Stimulated activated CD4-positive, alpha-beta T cell treated with anti-CD3 and anti-CD28 coated beads, Interleukin-12 subunit alpha, Interleukin-12 subunit beta, amount 100 ng/mL, for 48 hours (primary cell): ENCODE measurements around the gene PHRF1.

Experiments used
- DNase-seq, 3 donors: peaks; one replicate each; pipeline ENCODE4 v3.0.0-alpha.2; 2020; ENCODE audit warnings: low read depth in 2 of 3, low spot score in 1 of 3

The PHRF1 gene

DNA sequence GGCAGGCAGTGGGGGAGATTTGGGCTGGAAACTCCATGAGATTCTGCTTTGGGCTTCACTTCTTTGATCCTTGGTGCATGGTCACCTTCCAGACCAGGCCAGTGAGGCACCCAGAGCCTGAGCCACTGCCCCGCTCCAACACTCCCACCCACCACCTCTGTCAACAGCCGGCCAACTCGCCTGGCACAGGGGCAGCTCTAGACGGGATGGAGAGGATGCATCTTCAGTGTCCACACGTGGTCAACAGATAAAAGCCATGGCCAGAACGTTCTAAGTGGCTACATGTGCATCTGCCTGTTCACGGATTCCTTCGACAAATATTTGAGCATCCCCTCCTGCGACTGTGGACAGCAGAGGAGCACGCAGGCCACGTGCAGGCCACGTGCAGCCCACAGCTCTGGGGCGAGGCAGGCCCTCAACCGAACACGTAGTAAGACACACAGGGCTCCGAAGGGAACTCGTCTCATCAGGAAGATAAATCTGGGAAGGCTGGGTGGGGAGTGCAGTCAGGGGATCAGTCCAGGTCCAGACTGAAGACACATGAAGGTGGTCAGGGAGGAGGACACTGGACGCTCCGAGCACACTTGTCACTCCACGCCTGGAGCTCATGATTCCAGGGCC lies 37.7 kb upstream of the PHRF1 start:
- DNase-seq, result no peak

- DNase-seq, result no peak
These were observed 36.2 kb upstream of the PHRF1 start for GRCh38 chr11:539971-540481.

DNA sequence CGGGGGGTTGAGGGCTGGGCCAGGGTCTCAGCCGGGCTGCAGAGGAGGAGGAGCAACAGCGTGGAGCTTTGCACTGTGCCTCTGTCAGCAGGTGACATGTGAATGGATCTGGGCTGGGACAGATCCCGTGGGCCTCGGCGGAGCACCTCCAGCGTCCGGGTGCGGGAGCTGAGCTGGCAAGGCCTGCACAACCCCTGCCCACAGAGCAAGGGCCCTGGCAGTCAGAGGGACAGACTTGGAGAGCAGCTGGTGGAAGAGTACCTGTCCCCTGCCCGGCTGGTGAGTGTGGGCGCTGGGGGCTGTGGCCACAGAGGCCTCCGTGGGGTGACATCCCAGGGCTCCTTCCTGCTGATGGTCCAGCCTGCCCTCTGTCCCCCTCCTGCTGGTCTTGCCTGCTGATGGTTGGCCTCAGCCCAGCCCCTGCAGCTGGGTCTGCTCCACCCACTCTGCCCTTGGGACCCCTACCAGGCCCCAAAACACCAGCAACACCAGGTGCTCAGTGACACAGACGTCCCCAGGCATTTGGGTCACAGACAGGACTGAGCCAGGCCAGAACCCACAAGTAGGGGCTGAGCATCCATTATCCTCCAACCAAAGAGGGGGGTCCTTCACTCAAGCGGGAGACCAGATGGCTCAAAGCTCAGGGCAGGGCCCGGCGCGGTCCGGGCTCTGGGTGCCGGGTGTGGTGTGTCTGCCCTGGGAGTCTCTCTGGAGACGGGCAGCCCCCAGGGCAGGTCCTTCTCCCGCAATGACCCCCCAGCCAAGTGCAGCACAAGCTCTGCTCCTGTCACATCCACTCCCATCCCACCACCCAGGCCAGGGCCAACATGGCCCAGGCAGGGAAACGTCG lies 35.5 kb upstream of the PHRF1 start:
- no peak for DNase-seq

- DNase-seq, result no peak
These were observed 34.8 kb upstream of the PHRF1 start for GRCh38 chr11:541433-541885.

- no peak for DNase-seq
These were observed 31.5 kb upstream of the PHRF1 start for GRCh38 chr11:544817-545166.

DNA sequence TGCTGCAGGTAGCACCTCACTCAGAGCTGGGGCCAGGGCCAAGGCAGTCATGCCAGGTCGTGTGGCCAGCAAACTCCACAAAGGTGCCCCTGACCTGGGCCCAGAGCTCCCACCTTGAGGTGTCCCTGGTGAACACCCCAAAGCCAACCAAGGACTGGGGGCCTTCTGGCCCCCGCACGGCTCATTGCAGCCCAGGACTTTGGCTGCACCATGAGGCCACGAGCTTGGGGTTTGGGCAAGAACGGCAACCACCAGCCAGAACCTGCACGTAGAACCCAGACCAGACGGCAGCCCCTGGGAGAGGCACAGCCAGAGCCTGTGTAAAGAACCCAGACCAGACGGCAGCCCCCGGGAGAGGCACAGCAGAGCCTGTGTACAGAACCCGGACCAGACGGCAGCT lies 31.1 kb upstream of the PHRF1 start:
- DNase-seq, result no peak

- no peak for DNase-seq
These were observed 27.3 kb upstream of the PHRF1 start for GRCh38 chr11:548700-549603.

GRCh38 chr11:550021-550745 lies 26.1 kb upstream of the PHRF1 start:
- no peak for DNase-seq

DNA sequence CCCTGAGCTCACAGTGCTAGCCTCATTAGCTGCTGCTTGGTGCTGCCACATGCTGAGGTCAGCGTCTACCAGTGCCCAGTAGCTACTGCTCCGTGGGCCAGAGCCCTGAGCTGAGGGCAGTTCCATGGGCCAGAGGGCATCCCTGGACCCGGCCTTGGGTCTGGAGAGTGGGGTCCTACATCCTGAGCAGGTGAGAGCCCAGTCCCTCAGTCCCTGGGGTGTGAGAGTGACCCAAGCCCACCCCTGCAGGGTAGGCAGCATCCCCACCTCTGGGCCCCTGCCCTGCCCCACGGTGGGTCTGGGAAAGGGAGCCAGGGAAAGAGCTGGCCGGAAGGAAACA lies 25.6 kb upstream of the PHRF1 start:
- DNase-seq, result no peak

- DNase-seq, result no peak
These were observed 25.1 kb upstream of the PHRF1 start for GRCh38 chr11:551131-551530.

- no peak for DNase-seq
These were observed 24.7 kb upstream of the PHRF1 start for GRCh38 chr11:551596-551995.

DNA sequence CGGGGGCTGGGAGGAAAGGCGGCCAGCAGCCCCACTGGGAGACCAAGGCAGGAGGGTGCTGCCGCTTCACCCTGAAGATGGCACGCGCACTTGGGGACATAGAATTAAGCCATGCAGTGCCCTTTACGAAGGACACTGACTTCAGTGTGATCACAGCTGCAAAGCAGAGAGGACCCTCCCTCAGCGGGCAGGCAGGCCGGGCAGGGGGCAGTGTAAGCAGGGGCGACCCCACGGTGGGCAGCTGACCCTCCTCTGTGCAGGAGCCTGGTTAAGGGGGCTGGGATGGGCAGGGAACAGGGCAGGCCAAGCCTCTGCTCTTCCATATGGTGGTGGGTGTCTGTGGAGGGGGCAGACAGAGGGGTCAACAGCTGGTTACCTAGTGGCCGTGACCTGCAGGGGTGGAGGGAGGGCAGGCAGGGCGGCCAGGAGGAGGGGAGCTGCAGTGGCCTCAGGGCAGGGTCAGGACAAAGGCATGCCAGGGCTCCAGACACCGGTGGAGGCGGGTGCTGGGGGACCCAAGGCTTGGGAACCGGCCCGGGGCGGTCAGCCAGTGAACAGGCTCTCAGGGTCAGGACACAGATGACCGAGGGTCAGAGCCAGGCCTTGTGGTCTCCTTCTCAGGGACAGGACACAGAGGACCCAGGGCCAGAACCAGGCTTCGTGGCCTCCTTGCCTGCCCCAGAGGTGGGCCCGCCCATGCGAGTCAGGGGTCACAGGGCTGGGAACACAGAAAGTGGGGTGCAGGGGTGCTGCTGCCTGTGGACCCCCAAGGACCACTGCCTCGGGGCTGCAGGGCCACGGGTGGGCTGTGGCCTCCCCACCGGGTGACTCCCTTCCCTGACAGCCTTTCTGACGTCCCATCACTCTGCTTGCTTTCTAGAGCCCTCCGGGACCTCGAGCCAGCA lies 22.9 kb upstream of the PHRF1 start:
- DNase-seq, result no peak

DNA sequence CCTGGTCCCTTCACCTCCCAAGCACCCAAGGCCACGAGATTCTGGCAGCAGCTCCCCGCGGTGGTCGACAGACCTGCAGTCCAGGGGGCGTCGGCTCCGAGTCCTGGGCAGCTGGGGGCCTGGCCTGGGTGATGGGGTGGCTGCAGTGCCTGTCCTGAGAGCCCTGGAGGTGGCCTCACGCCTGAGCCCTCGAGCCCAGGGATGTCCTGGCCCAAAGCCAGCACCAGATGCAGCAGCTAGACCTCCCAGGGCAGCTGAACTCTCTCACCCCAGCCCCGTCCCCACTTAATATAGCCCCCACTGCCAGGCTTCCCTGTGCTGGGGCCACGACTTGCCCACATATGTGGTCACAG lies 22.3 kb upstream of the PHRF1 start:
- DNase-seq, result no peak

DNA sequence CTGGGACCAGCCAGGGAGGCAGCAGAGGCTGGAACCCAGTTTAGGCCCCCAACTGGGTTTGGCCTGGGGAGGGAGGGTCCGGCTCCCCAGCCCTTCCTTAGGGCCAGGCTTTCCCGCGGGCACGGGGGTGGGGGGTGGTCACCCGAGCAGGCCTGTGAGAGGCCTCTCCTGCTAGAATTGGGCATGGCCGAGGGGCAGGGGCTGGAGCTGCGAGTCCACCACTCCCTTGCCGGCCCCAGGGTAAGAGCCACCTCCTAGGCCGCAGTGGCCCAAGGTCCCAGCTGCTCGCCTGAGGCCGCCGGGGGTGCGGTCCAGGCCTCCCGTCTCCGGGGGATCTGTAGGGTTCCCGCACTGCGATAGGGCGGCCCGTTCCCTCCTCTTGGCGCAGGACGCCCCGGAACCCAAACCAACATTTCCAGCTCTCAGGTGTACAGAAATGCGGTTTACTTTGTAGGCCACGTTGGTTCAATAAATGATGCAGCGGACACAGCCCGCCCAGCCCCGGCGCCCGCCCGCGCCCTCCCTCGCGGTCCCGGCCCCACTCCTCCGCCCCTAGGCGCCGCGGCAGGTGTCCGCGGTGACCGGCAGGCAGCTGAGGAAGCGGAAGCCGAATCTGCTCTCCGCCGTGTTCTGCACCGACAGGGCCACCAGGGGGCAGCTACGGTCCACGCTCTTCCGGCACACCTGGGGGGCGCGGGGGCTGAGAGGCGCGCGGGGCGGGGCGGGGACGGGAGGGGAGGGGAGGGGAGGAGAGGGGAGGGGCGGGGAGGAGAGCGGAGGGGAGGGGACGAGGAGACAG lies 21.6 kb upstream of the PHRF1 start:
- peak in 2 of 3 donors; percentile 58 to 65 for DNase-seq

DNA sequence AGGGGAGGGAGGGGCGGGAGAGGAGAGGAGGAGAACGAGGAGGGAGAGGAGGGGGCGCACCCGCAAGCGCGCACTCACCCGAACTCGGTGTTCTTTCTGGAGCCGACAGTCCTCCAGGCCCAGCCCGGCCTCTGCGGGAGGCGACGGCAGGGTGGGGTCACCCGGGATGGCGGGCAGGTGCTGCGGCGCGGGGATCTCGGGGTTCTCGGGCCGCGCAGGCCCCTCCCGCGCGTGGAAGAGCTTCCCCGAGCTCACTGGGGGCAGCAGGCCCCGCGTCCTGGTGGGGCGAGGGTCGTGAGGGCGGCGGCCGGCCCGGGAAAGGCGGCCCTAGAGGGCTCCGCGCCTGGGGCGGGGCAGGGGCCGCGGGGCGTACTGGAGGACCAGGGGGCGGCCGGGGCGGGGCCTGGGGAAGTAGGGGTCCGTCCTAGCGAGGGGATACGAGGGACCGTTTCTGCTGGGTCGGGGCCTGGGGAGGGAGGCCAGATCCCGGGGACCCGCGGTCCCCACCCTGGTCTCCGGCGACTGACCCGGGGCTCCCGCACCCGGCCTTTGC lies 21.0 kb upstream of the PHRF1 start:
- no peak for DNase-seq

- DNase-seq, result no peak
These were observed 20.2 kb upstream of the PHRF1 start for GRCh38 chr11:555780-556661.

GRCh38 chr11:556662-557256 lies 19.5 kb upstream of the PHRF1 start:
- no peak for DNase-seq
